M059J (cell line): ENCODE data around the gene CCT7. TPM values are rescaled to one million over a fixed set of nuclear protein-coding genes. Genes with fewer than 3 reads are reported as not detected.

Experiments used
- DNase-seq: peaks from one replicate; pipeline ENCODE4 v3.0.0-alpha.2; 2012; ENCODE audit warnings: low read depth
- total RNA-seq: library from RNA; depleted of rRNA; stranded (reverse); fragments of >200 nt; shearing (Covaris generic); gene quantifications from 2 replicates; pipeline ENCODE4 v1.2.3, GENCODE V29; 2014; rRNA removed

The CCT7 gene
- total RNA-seq, 1 experiment from 2014 or later, result 380 TPM

DNA sequence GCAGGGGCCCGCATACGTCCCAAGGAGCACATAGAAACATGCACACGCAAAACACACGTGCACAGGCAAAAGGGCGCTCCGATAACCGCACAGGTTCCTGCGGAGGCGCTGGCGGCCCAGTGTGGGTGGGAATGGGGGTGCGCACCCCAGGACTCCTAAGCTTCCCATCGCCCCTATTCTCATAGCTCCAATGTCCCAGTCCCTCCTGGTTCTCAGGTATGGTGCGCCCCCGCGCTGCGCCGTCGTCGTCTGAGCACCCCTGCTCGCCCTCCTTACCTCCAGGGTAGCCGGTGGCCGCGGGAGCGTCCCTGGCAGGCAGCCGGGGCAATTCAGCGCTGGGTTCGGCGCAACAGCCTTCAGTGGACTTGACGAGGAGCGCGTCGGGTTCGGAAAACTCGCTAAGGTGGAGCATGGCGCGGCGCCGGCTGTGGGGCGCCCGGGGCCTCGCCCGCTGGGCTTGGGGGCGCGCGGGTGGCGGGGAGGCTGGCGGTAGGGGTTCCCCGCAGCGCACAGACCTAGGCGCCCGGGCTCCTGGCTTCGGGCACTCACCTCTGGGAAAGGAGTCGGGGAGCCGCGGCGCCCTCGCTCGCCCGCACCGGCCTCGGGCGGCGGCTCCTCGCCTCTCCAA, 58.9 kb downstream of the CCT7 start:
- DNase-seq, result no peak

GRCh38 chr2:73293534-73294171, 59.5 kb downstream of the CCT7 start, which contains the start of gene EGR4:
Gene EGR4, minus strand, starts transcription at chr2:73293548. Its CDS starts 231 bp downstream, at chr2:73293317.
- DNase-seq, result peak; percentile 27

- no peak for DNase-seq
Observed at GRCh38 chr2:73294239-73294638, 60.1 kb downstream of the CCT7 start.

- peak; percentile 75 for DNase-seq
Observed at GRCh38 chr2:73295751-73296400, 61.8 kb downstream of the CCT7 start.

- peak; percentile 50 for DNase-seq
Observed at GRCh38 chr2:73297151-73297559, 63.0 kb downstream of the CCT7 start.

GRCh38 chr2:73297586-73297985, 63.5 kb downstream of the CCT7 start:
- no peak for DNase-seq

GRCh38 chr2:73300926-73301325, 66.8 kb downstream of the CCT7 start:
- DNase-seq, result no peak

DNA sequence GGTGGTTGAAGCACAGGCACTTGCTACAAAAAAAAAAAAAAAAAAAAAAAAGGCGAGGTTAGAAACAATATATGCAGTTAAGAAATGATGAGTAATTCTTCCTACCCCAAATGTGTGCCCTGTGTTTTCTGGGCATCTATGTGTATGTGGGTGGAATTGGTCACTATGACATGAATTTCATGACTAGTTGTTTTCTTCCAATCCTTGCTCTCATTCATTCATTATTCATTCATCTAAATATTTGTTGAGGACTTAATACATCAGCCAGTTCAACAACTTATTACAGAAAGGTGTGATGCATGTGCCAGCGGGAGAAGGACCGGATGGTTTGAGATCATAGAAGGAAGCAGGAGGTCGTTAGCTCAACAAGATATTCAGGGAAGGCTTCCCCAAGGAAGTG, 67.5 kb downstream of the CCT7 start:
- no peak for DNase-seq

Other genes with a start within 250 kb of the CCT7 start
- 7.9 and 17.3 TPM in 2 replicates for gene SFXN5, start 162.6 kb upstream of the CCT7 start, total RNA-seq
- gene RAB11FIP5, start 121.4 kb upstream of the CCT7 start, total RNA-seq, result 19.4 and 40.8 TPM in 2 replicates
- gene NOTO, start 31.7 kb upstream of the CCT7 start, total RNA-seq, result not detected in 2 replicates
- gene SMYD5, start 20.1 kb upstream of the CCT7 start, total RNA-seq, result 12.8 and 20.5 TPM in 2 replicates
- gene PRADC1, start 1.1 kb upstream of the CCT7 start, total RNA-seq, result 32.3 and 35.3 TPM in 2 replicates
- 1.1 and 2.2 TPM in 2 replicates for gene FBXO41, start 50.2 kb downstream of the CCT7 start, total RNA-seq
- not detected in 2 replicates for gene EGR4, start 59.2 kb downstream of the CCT7 start, total RNA-seq
- 15.0 and 21.6 TPM in 2 replicates for gene ALMS1, start 151.5 kb downstream of the CCT7 start, total RNA-seq